Osteocyte (in vitro differentiated cells): Measurements from ENCODE around the gene IFT20. TPM values are rescaled to one million over a fixed set of nuclear protein-coding genes. Genes with fewer than 3 reads are reported as not detected.
A peak's percentile ranks its signal among the peaks of the same experiment; 100 is the strongest.

Source experiments
- DNase-seq: peaks from one replicate; pipeline ENCODE4 v3.0.0; 2021; ENCODE audit warnings: mixed read lengths; ENCODE audit not compliant: unreplicated experiment; ENCODE audit errors: extremely low spot score
- H3K27ac Mint-ChIP-seq: one replicate; pipeline ENCODE4 v1.8.0; 2021; ENCODE audit warnings: mild to moderate bottlenecking, mixed read lengths; ENCODE audit not compliant: unreplicated experiment
- H3K27me3 Mint-ChIP-seq: one replicate; pipeline ENCODE4 v1.8.0; 2021; ENCODE audit warnings: mixed read lengths; ENCODE audit not compliant: unreplicated experiment
- H3K36me3 Mint-ChIP-seq: one replicate; pipeline ENCODE4 v1.8.0; 2021; ENCODE audit warnings: mixed read lengths; ENCODE audit not compliant: unreplicated experiment
- H3K4me1 Mint-ChIP-seq: one replicate; pipeline ENCODE4 v1.8.0; 2021; ENCODE audit warnings: mixed read lengths; ENCODE audit not compliant: unreplicated experiment
- H3K4me3 Mint-ChIP-seq: one replicate; pipeline ENCODE4 v1.8.0; 2021; ENCODE audit warnings: mild to moderate bottlenecking, moderate library complexity, mixed read lengths; ENCODE audit not compliant: unreplicated experiment
- H3K9me3 Mint-ChIP-seq: one replicate; pipeline ENCODE4 v1.8.0; 2021; ENCODE audit warnings: mixed read lengths; ENCODE audit not compliant: unreplicated experiment
- total RNA-seq: library from RNA; stranded (reverse); gene quantifications from 2 replicates; pipeline ENCODE4 v1.2.1, GENCODE V29; 2021
- TF ChIP-seq, protein P1 (sequence below): fragments of 200-600 bp; sonication (generic); IDR thresholded peaks from 2 replicates; pipeline ENCODE4 v1.5.0; 2021; ENCODE audit warnings: antibody characterized with exemption, mild to moderate bottlenecking, moderate library complexity

The IFT20 gene
- total RNA-seq, 1 donor from 2014 or later: 61.9 TPM

DNA sequence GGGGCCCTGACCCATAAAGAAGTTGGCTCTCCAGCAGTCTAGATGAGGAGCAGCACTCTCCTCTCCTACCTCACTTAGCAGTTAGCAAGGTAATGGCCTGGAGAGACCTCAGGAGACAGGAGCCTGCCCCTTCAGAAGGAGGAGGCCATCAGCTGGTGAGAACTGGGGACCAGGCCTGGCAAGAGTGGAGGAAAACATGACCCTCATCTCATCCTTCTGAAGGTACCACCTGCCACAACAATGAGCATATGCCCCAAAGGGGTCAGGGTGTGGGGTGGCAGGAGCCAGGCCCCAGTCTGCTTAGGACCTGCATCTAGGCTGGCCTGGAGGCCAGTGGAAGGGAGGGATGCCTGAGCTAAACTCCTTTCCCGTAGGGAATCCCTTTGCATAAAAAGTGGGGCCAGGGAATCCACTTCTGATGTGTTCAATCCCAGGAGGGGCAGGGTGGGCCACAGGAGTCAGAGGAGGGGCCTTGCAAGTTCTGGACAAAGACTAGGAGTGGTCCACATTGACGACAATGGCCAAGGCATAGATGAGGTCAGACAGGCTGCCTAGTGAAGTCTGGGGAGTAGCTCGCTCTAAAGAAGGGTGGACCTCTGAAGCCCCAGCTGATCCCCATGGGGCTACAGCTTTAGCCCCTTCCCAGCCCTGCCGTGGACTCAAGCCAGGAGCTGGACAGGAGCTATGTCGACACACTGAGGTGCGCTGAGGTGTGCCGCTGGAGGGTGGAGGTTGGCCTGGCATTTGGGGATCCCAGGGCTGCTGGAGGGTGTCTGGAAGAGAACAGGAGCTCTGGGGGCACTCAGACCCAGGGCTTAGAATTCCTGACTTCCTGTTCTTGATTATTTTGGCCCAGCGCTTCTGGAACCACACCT is 28.7 kb upstream of the IFT20 start:
- no peaks in the 10 kb centered on the region for H3K9me3 Mint-ChIP-seq
- H3K27me3 Mint-ChIP-seq: no peaks in the 10 kb centered on the region
- TF ChIP-seq, protein P1, sequence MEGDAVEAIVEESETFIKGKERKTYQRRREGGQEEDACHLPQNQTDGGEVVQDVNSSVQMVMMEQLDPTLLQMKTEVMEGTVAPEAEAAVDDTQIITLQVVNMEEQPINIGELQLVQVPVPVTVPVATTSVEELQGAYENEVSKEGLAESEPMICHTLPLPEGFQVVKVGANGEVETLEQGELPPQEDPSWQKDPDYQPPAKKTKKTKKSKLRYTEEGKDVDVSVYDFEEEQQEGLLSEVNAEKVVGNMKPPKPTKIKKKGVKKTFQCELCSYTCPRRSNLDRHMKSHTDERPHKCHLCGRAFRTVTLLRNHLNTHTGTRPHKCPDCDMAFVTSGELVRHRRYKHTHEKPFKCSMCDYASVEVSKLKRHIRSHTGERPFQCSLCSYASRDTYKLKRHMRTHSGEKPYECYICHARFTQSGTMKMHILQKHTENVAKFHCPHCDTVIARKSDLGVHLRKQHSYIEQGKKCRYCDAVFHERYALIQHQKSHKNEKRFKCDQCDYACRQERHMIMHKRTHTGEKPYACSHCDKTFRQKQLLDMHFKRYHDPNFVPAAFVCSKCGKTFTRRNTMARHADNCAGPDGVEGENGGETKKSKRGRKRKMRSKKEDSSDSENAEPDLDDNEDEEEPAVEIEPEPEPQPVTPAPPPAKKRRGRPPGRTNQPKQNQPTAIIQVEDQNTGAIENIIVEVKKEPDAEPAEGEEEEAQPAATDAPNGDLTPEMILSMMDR: no peak
- H3K4me1 Mint-ChIP-seq: no peaks in the 10 kb centered on the region
- H3K4me3 Mint-ChIP-seq: no peak overlapping the region
- no peak overlapping the region for H3K27ac Mint-ChIP-seq
- peaks cover 12% of the 10 kb centered on the region for H3K36me3 Mint-ChIP-seq
- no peak for DNase-seq

DNA sequence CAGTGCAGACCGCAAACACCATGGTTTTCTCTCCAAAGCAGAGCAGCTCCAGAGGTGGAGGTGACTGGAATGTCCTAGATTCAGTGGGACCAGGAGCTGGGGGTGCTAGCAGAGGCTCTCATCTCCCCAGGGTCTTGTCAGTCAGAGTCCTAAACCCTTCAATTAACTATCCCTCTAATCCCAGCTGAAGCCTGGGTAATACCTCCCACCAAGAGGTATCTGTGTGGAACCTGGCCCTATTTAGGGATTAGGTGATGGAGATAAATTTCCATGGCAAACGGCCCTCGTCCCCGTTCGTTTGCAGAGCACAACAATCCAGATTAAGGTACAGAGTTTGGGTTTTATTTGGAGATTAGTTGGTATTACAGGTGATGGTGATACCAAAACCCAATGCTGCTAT is 27.9 kb upstream of the IFT20 start:
- Mint-ChIP-seq H3K9me3 (no peaks in the 10 kb centered on the region), H3K27me3 (no peaks in the 10 kb centered on the region), H3K4me1 (peaks cover 3% of the 10 kb centered on the region), H3K4me3 (no peak overlapping the region), H3K27ac (no peak overlapping the region), H3K36me3 (peaks cover 12% of the 10 kb centered on the region)
- TF ChIP-seq, protein P1: no peak
- no peak for DNase-seq

DNA sequence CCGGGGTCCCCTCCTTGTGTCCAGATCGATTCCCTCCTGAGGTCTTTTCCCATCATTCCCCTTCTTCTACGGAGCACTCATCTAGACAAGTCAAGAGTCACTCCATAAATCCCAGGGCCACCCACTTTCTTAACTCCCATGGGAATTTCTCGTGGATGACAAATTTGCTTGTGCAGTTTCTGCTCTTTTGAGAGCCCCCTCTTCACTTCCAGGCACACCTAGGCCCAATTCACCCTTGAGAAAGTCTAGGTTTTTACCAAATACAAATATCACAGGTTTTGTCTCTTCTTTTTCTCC is 22.6 kb upstream of the IFT20 start:
- peak overlapping the region; percentile 88 for H3K27ac Mint-ChIP-seq
- peaks cover 23% of the 10 kb centered on the region for H3K4me1 Mint-ChIP-seq
- TF ChIP-seq, protein P1: no peak
- no peaks in the 10 kb centered on the region for H3K9me3 Mint-ChIP-seq
- no peak for DNase-seq
- peak overlapping the region; percentile 95 for H3K4me3 Mint-ChIP-seq
- H3K27me3 Mint-ChIP-seq: no peaks in the 10 kb centered on the region
- H3K36me3 Mint-ChIP-seq: peaks cover 28% of the 10 kb centered on the region

DNA sequence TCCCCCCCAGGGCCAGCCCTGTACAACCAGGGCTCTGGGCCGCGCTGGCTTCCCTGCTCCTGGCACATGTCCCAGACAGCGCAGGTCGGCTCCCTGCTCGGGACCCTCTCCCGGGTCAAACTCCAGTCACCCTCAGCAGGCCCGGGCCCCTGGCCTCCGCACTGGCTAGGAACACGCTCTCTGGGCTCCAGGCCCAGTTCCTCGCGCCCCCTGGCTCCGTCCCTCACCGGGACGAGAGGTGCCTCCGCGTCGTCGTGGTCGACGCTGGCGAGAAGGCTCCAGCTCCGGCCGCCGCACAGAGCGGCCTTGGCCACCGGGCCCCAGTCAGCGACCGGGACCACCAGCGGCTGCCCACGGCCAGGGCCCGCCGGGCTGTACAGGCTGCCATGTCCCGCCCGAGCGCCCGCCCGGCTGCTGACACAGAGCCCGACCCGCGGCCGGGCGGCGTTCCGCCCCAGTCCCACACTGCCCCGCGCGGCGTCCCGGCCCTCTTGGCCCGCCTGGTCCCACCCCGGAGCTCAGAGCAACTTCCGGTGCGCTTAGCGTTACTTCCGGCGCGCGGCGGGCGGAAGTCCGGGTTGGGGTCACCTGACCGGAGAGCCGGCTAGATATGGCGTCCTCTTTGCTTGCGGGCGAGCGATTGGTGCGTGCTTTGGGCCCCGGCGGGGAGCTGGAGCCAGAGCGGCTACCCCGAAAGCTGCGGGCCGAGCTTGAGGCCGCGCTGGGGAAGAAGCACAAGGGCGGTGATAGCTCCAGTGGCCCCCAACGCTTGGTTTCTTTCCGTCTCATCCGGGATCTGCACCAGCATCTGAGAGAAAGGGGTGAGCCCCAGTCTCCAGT is 22.0 kb upstream of the IFT20 start, which contains the start of gene POLDIP2:
Gene POLDIP2 (minus strand): TSS at position 467 of the 840 bp plus-strand sequence. CDS start 79 bp downstream, at position 388.
- Mint-ChIP-seq H3K27ac (peak within 1 kb of the TSS; percentile 90), H3K4me3 (peak within 1 kb of the TSS; percentile 95), H3K4me1 (peaks cover 23% of the 10 kb centered on the region), H3K27me3 (no peaks in the 10 kb centered on the region), H3K9me3 (no peaks in the 10 kb centered on the region), H3K36me3 (peaks cover 28% of the 10 kb centered on the region)
- TF ChIP-seq, protein P1: peak; percentile 18
- DNase-seq: peak; percentile 98

DNA sequence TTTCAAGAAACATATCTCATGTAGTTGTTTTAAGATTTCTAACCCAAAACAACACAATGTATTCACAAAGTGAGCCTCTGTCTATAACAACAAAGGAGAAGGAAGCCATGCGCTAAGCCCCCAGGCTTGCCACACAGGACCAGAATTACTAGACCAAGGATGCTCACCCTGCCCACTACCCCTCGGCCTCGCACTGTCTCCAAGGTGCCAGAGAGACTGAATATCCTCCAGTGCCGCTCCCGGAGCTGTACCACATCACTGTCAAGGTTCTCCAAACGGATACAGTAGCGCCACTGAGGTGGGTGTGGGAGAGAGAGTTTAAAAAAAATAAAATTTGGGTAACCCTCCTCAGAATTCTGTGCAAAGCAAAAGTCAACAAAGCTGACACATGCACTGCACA is 15.0 kb upstream of the IFT20 start:
- DNase-seq: no peak
- peaks cover 21% of the 10 kb centered on the region for H3K4me1 Mint-ChIP-seq
- no peak overlapping the region for H3K27ac Mint-ChIP-seq
- H3K36me3 Mint-ChIP-seq: peaks cover 51% of the 10 kb centered on the region
- no peak overlapping the region for H3K4me3 Mint-ChIP-seq
- no peaks in the 10 kb centered on the region for H3K27me3 Mint-ChIP-seq
- TF ChIP-seq, protein P1: no peak
- H3K9me3 Mint-ChIP-seq: no peaks in the 10 kb centered on the region
